ENCODE measurements around the gene BNC2. TPM values are rescaled to one million over a fixed set of nuclear protein-coding genes. Genes with fewer than 3 reads are reported as not detected.

Gene BNC2
- total and polyA plus RNA-seq, 2 experiments from 2014 or later = 19.3 to 20.7 TPM

DNA sequence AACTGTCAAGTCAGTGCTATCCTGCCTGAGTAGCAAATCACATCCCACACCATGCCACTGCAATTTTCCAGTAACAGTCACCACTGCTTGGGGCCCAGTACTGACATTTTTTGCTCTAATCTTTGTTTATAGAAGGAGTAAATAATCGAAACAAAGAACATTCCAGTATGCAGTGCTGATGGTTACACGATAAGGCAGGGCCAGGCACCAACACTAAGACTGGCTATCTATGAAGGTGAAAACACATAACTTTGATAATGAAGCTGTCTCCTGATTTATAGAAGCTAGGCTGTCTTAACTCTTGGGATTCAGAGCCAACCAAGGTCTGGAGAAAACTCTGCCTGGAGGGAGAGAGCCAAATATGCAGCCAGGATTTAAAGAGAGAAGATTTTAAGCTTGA lies 365.3 kb downstream of the BNC2 start:
- H3K4me3 ChIP-seq = no peak overlapping the region
- TF ChIP-seq EZH2phosphoT487 (IDR thresholded peaks at IDR 0.05; ENCODE audit: low read depth, severe bottlenecking, unreplicated experiment) = no peak
- TF ChIP-seq EZH2 (IDR thresholded peaks at IDR 0.05; ENCODE audit: borderline replicate concordance) = no peak
- TF ChIP-seq, protein P1, sequence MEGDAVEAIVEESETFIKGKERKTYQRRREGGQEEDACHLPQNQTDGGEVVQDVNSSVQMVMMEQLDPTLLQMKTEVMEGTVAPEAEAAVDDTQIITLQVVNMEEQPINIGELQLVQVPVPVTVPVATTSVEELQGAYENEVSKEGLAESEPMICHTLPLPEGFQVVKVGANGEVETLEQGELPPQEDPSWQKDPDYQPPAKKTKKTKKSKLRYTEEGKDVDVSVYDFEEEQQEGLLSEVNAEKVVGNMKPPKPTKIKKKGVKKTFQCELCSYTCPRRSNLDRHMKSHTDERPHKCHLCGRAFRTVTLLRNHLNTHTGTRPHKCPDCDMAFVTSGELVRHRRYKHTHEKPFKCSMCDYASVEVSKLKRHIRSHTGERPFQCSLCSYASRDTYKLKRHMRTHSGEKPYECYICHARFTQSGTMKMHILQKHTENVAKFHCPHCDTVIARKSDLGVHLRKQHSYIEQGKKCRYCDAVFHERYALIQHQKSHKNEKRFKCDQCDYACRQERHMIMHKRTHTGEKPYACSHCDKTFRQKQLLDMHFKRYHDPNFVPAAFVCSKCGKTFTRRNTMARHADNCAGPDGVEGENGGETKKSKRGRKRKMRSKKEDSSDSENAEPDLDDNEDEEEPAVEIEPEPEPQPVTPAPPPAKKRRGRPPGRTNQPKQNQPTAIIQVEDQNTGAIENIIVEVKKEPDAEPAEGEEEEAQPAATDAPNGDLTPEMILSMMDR (IDR thresholded peaks at IDR 0.05; ENCODE audit: poor library complexity) = no peak
- DNase-seq (ENCODE audit: low spot score) = peak; percentile 24
- H3K4me2 ChIP-seq = peak overlapping the region; percentile 24
- no peak overlapping the region for H2AFZ ChIP-seq
- no peaks in the 10 kb centered on the region for H3K27me3 ChIP-seq
- no peaks in the 10 kb centered on the region for H3K9me3 ChIP-seq (ENCODE audit: low read depth)
- H3K9me2 ChIP-seq (replicated peaks; ENCODE audit: insufficient read depth) = no peaks in the 10 kb centered on the region
- H4K20me1 ChIP-seq (ENCODE audit: insufficient read depth, poor library complexity, severe bottlenecking) = no peaks in the 10 kb centered on the region
- 0% methylated on average over 2 of the region's 2 CpGs for WGBS (ENCODE audit: low lambda C conversion rate, missing lambda C conversion rate)
- H3K36me3 ChIP-seq (replicated peaks; ENCODE audit: insufficient read depth, low read depth) = no peaks in the 10 kb centered on the region
- no peaks in the 10 kb centered on the region for H3K79me2 ChIP-seq
- H3K27ac ChIP-seq = peak overlapping the region; percentile 65
- peaks cover 18% of the 10 kb centered on the region for H3K4me1 ChIP-seq (ENCODE audit: insufficient read depth)

DNA sequence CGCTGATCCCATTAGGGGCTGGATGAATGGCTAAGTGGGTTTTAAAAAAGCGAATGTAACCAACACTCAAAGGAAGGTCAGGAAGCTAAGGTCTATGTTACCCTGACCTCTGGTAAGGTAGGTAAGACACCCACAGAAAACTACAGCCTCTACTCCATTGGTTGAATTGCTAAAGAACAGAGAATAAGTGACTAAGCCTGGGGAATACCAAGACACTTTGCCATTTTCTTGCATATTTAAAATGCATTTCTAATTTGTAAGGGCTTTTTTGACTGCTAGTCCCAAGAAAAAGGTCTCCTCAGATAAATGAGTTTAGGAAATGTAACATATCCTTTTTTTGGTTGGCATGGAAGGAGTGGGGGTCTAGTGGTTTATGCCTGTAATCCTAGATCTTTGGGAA lies 368.7 kb downstream of the BNC2 start:
- WGBS (ENCODE audit: low lambda C conversion rate, missing lambda C conversion rate) = 95% methylated on average over 2 of the region's 2 CpGs
- H3K9me2 ChIP-seq (replicated peaks; ENCODE audit: insufficient read depth) = no peaks in the 10 kb centered on the region
- H3K36me3 ChIP-seq (replicated peaks; ENCODE audit: insufficient read depth, low read depth) = no peaks in the 10 kb centered on the region
- H3K4me2 ChIP-seq = no peak overlapping the region
- peaks cover 18% of the 10 kb centered on the region for H3K4me1 ChIP-seq (ENCODE audit: insufficient read depth)
- H4K20me1 ChIP-seq (ENCODE audit: insufficient read depth, poor library complexity, severe bottlenecking) = no peaks in the 10 kb centered on the region
- H2AFZ ChIP-seq = no peak overlapping the region
- H3K27me3 ChIP-seq = no peaks in the 10 kb centered on the region
- TF ChIP-seq EZH2 (IDR thresholded peaks at IDR 0.05; ENCODE audit: borderline replicate concordance) (no peak), EZH2phosphoT487 (IDR thresholded peaks at IDR 0.05; ENCODE audit: low read depth, severe bottlenecking, unreplicated experiment) (no peak)
- TF ChIP-seq, protein P1 (IDR thresholded peaks at IDR 0.05; ENCODE audit: poor library complexity) = no peak
- no peak overlapping the region for H3K27ac ChIP-seq
- H3K9me3 ChIP-seq (ENCODE audit: low read depth) = no peaks in the 10 kb centered on the region
- no peaks in the 10 kb centered on the region for H3K79me2 ChIP-seq
- DNase-seq (ENCODE audit: low spot score) = no peak
- no peak overlapping the region for H3K4me3 ChIP-seq

DNA sequence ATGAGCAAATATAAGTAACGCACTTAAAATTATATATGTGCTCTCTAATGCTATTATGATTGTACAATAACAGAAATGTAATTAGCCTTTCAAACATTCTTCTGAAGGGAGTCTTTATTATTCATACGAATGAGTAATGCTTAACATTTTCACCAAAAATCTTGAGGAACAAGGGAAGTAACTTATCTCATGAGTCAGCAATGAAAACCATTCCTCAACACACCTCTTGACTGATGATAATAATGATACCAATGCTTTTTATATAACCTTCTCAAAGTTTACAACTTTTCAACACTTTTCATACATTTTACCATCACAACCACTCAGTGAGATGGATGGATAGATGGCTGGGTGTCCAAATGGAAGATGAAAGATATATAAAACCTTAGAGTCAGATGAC lies 369.3 kb downstream of the BNC2 start:
- Histone ChIP-seq H3K9me3 (ENCODE audit: low read depth) (no peaks in the 10 kb centered on the region), H2AFZ (no peak overlapping the region), H3K27ac (no peak overlapping the region), H3K4me3 (no peak overlapping the region), H3K4me1 (ENCODE audit: insufficient read depth) (peaks cover 16% of the 10 kb centered on the region), H3K4me2 (no peak overlapping the region), H3K79me2 (no peaks in the 10 kb centered on the region), H3K9me2 (replicated peaks; ENCODE audit: insufficient read depth) (no peaks in the 10 kb centered on the region), H3K27me3 (no peaks in the 10 kb centered on the region), H4K20me1 (ENCODE audit: insufficient read depth, poor library complexity, severe bottlenecking) (no peaks in the 10 kb centered on the region), H3K36me3 (replicated peaks; ENCODE audit: insufficient read depth, low read depth) (no peaks in the 10 kb centered on the region)
- TF ChIP-seq, protein P1 (IDR thresholded peaks at IDR 0.05; ENCODE audit: poor library complexity) = no peak
- TF ChIP-seq EZH2phosphoT487 (IDR thresholded peaks at IDR 0.05; ENCODE audit: low read depth, severe bottlenecking, unreplicated experiment) = no peak
- TF ChIP-seq EZH2 (IDR thresholded peaks at IDR 0.05; ENCODE audit: borderline replicate concordance) = no peak
- WGBS (ENCODE audit: low lambda C conversion rate, missing lambda C conversion rate) = 91% methylated on average over 2 of the region's 2 CpGs
- no peak for DNase-seq (ENCODE audit: low spot score)

DNA sequence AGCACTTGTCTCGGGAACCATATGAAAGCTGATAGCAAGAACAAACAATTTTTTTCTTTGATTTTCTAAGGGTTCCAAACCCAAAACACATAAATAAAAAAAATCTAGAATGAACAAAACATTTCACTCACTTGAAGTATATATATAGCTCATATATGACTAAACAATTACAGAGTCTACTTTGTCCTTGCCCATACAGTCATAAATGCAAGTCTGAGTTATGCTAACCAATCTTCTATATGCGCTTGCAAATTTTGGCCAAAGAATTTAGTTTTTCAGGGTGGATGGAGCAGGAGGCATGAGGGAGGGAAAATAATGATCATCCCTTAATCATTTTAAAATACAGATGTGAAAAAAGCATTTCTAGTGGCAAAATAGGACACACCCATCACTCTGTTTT lies 370.1 kb downstream of the BNC2 start:
- no peak for DNase-seq (ENCODE audit: low spot score)
- Histone ChIP-seq H3K4me2 (no peak overlapping the region), H3K79me2 (no peaks in the 10 kb centered on the region), H3K4me3 (no peak overlapping the region), H3K4me1 (ENCODE audit: insufficient read depth) (peaks cover 8% of the 10 kb centered on the region), H3K36me3 (replicated peaks; ENCODE audit: insufficient read depth, low read depth) (no peaks in the 10 kb centered on the region), H4K20me1 (ENCODE audit: insufficient read depth, poor library complexity, severe bottlenecking) (no peaks in the 10 kb centered on the region), H2AFZ (no peak overlapping the region), H3K27me3 (no peaks in the 10 kb centered on the region), H3K27ac (no peak overlapping the region), H3K9me2 (replicated peaks; ENCODE audit: insufficient read depth) (no peaks in the 10 kb centered on the region), H3K9me3 (ENCODE audit: low read depth) (no peaks in the 10 kb centered on the region)
- TF ChIP-seq, protein P1 (IDR thresholded peaks at IDR 0.05; ENCODE audit: poor library complexity) = no peak
- TF ChIP-seq EZH2phosphoT487 (IDR thresholded peaks at IDR 0.05; ENCODE audit: low read depth, severe bottlenecking, unreplicated experiment) (no peak), EZH2 (IDR thresholded peaks at IDR 0.05; ENCODE audit: borderline replicate concordance) (no peak)
- 84% methylated on average over 2 of the region's 2 CpGs for WGBS (ENCODE audit: low lambda C conversion rate, missing lambda C conversion rate)
